ENCODE results near the gene FZD10. TPM values are rescaled to one million over a fixed set of nuclear protein-coding genes. Genes with fewer than 3 reads are reported as not detected.

The FZD10 gene, protein sequence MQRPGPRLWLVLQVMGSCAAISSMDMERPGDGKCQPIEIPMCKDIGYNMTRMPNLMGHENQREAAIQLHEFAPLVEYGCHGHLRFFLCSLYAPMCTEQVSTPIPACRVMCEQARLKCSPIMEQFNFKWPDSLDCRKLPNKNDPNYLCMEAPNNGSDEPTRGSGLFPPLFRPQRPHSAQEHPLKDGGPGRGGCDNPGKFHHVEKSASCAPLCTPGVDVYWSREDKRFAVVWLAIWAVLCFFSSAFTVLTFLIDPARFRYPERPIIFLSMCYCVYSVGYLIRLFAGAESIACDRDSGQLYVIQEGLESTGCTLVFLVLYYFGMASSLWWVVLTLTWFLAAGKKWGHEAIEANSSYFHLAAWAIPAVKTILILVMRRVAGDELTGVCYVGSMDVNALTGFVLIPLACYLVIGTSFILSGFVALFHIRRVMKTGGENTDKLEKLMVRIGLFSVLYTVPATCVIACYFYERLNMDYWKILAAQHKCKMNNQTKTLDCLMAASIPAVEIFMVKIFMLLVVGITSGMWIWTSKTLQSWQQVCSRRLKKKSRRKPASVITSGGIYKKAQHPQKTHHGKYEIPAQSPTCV
- under 0.01 TPM for total RNA-seq

DNA sequence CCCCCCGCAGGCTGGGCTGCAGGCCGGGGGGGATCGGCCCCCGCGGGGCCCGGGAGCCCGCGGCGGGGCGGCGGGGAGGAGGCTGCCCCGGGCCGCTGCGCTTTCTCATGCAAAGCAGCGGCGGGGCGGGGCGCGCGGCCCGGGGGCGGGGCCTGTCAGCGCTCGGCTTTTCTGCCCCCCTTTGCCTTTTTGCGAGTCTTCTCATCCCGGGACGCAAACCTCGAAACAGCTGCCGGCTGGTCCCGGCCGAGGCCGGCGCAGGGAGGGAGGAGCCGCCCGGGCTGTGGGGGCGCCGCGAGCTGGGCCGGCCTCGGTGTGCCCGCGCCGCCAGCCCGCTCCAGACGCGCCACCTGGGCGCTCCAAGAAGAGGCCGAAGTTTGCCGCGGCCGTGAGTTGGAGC is at the start of gene FZD10:
Gene FZD10 (plus strand): TSS at position 198 of the 400 bp plus-strand sequence. CDS start 479 bp downstream, outside the sequence.
- no peak for DNase-seq (ENCODE audit: low read depth in 2 of 3, low spot score in 2 of 3)

DNA sequence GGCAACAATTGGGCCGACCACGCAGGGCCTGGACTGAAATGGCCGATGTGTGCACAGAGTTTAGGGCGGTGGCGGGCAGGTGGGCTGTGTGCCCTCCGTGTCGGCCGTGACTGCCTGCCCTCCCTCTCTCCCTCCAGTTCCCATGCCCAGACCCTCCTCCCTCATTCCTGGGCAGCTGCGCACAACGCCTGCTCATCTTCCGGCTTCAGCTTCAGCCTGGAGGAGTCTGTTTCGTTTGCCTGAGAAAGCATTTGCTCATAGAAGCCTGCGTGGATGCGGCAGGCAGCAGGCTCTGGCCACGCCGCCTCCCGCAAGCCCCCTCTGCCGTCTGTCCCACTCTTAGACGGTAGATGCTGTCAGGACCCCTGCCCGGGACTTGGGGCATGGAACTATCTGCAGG is 47.3 kb upstream of the FZD10 start:
- DNase-seq (ENCODE audit: low read depth in 2 of 3, low spot score in 2 of 3) = no peak

DNA sequence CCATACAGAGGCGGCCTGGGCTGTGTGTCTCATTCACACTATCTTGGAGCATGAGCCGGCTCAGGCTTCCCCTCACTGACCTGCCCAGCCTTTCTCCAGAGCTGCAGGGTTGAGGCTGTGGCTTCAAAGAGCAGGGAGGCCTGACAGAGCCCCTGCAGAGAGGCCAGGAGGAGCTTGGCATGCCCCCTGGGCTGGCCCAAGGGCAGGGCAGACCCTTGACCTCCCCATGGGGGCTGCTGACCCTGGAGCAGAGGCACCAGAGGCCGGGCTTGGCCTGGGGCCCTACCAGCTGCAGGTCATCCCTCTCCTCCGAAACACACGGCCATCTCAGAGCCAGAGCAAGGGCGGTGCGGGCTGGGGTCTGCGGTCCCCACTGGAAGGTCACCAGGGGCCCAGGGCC is 46.6 kb upstream of the FZD10 start:
- DNase-seq (ENCODE audit: low read depth in 2 of 3, low spot score in 2 of 3) = no peak

DNA sequence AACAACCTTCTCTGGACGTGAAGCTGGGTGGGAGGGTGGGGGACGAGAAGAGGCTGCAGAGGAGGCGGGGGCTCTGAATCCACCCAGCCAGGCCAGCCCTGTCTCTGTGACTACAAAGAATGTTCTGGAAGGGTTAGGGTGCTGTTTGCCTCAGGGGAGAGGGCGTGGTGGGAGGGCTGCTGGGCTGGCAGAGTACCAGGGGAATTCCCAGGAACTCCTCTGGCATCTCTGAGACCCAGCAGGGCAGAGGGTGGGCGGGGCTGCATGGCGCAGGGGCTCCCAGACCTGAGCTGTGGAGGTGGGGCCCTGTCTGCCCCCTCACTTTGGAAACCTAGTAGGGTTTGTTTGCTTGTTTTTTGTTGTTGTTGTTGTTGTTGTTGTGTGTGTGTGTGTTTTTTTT is 45.5 kb upstream of the FZD10 start:
- DNase-seq (ENCODE audit: low read depth in 2 of 3, low spot score in 2 of 3) = no peak

DNA sequence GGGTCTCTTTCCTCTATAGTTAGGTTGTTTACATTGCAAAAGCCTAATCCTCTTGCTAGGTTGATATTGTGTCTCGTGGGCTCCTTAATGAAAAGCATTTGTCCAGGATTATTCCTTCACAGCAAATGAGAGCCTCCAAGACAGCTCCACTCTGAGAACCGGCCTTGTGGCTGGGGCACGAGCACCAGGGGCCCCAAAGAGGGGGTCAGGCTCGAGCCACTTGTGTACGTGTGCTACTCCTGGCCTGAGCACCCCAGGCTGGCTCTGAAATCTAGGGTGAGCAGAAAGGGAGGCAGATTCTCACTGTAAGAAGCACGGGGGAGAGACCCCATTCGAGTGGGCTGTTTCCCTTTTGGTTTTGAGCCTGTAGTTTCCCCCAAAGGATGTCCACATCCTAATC is 45.0 kb upstream of the FZD10 start:
- no peak for DNase-seq (ENCODE audit: low read depth in 2 of 3, low spot score in 2 of 3)

DNA sequence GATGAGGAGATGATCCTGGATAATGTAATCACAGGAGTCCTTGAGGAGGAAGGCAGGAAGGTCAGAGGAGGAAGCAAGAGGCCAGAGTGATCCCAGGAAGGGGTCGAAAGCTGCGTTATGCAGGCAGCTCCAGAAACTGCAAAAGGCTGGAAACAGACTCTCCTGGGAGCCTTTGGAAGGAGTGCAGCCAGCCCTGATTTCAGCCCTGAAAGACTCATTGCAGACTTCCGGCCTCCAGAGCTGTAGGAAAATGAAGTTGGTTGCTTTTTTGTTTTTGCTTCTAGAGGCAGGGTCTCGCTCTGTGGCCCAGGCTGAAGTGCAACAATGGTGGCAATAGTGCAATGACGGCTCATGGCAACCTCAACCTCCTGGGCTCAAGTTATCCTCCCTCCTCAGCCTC is 44.6 kb upstream of the FZD10 start:
- DNase-seq (ENCODE audit: low read depth in 2 of 3, low spot score in 2 of 3) = no peak

DNA sequence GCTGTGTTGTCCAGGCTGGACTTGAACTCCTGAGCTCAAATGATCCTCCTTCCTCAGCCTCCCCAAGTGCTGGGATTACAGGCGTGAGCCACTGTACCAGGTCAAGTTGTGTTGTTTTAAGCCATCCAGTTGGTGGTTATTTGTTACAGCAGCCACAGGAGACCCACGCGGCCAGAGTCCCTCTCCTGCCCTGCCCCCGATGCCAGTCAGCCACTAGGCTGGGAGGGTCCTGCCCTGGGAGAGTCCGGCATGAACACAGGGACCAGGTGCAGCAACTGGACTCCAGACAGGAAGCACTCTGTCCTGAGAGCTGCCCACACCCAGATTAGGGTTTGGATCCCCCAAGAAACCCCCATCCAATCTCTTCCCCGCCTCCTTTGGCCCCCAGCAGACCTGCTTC is 44.1 kb upstream of the FZD10 start:
- DNase-seq (ENCODE audit: low read depth in 2 of 3, low spot score in 2 of 3) = no peak

DNA sequence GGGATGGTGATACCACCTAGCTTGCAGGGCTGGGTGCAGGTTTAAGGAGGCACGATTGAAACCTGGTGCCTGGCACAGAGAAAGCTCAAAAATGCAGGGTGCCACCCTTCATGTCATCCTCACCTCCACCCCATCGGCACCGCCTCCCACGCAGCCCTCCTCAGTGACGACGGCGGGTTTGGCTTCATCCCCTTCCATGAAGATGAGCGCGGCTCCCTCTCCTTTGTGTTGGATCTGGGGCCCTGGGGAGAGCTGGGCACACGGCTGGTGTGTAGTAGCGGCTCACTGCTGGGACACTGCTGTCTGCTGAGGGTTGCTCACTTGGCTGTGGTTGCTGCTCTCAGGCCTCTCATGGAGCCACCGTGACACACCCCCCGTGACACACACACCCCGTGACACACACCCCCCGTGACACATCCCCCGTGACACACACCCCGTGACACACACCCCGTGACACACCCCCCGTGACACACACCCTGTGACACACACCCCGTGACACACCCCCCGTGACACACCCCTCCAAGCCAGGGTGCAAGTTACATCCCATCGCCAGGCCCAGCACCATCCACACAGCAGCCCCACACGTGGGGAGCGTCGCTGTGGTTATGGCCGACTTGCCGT is 42.9 kb upstream of the FZD10 start:
- DNase-seq (ENCODE audit: low read depth in 2 of 3, low spot score in 2 of 3) = no peak

DNA sequence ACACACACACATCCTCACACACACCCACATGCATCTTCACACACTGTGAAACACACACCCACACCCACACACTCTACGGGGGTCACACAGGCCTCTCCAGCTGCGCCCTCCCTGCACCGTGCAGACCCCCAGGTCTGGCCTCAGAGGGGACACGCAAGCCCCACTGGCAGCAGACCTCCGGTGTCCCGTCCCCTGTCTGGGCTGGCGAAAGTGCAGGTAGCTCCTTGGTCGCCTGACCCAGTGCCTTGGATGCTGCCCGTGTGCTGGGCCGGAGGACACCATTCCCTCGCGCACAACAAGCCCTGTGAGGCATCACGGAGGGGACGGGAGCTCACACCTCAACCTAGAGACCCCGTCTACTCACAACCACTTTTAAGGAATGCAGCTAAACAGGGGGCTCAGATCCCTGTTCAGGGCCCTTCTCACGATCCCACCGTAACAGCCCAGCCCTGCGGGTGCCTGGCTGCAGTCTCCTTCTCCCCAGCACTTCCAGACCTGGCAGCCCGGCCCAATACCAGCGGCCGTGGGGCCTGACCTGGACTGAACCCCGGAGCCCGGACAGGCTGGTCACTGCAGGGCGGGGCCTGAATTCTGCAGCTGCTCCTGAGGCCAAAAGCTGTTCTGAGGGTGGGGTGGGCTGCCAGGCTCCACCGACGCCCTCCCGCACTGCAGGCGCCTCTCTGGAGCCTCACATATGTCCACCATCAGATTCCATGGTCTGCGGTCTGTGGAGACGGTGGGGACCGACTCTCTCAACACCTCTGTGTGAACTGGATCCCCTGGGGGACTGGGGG is 42.1 kb upstream of the FZD10 start:
- DNase-seq (ENCODE audit: low read depth in 2 of 3, low spot score in 2 of 3) = no peak

DNA sequence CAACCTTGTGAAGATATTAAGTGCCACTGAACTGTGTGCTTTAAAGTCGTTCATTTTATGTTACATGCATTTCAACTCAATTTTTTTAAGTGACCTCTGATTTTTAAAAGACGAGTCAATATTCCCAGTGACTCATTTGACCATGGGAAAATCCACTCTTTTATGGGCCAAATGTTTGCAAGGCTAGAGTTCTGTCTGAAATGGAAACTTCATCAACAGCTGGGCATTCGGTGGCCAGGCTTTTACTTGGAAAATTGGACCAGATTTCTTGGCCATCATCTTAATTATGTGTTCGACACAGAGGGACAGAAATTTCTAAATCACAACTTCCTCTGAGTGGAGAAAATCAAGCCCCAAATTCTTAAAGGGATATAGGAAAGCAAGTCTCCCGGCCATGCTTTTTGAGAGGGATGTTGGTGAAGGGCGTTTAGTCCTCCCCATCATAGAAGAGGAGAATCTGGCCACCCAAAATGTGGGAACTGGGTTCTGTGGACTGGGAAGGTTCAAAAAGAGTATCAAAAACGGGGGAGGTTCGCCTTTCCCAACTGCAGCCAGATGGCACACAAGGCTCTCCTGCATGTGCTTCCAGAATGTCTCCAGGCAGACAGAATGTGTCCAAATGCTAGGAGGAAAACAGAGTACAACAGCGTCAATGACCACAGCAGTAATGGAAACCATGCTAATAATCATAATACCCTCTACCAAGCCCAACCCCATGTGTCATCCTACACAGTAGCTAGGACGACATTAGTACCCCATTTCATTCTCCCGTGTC is 40.9 kb upstream of the FZD10 start:
- no peak for DNase-seq (ENCODE audit: low read depth in 2 of 3, low spot score in 2 of 3)

DNA sequence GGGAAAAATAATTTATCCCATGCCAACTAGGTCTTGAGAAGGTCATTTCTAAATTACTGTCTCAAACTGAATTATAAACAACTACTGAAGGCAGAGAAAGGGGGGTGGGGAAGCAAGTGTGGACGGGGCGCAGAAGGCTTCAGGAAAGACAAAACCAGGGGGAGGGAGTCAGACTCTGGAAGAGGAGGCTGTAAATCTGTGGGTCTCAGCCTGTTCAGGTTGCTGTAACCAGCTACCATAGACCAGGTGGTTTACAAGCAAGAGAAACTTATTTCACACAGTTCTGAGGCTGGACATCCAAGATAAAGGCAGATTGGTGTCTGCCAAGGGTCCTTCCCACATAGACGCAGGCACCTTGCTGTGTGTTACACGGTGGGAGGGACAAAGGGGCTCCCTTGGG is 39.9 kb upstream of the FZD10 start:
- DNase-seq (ENCODE audit: low read depth in 2 of 3, low spot score in 2 of 3) = no peak

DNA sequence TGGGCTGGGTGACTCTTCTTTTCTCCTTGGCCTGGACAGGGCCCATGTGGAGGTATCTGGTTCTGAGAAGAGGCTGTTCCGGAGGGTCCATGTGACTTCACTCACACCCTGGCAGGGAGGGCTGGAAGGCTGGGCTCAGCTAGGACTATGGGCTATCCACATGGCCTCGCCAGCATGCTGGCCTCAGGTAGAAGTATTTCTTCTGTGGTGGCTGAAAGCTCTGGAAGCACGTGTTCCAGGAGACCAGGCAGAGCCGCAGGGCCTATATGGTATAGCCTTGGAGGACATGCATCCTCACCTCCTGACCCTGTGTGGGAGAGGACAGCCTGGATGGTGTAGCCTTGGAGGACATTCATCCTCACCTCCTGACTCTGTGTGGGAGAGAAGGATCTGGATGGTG is 38.2 kb upstream of the FZD10 start:
- no peak for DNase-seq (ENCODE audit: low read depth in 2 of 3, low spot score in 2 of 3)

DNA sequence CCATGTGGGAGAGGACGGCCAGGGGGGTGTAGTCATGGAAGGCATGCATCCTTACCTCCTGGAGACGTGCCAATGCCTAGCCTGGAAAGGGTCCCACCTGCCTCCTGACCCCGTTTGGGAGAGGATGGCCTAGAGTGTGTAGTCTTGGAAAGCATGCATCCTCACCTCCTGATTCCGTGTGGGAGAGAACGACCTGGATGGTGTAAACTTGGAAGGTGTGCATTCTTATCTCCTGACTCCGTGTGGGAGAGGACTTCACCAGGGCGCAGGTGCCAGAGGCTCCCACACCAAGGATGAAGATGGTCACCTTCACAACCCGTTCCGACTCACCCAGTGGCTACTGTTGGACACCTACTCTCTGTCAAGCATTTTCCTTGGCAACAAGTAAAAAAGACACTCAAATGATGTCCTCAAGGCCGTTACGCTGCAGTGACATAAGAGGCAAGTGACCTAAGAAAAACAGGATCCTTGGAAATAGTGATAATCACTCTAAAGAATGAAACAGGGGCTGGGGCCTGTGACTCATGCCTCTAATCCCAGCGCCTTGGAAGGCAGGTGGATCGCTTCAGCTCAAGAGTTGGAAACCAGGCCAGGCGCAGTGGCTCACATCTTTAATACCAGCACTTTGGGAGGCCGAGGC is 37.5 kb upstream of the FZD10 start:
- no peak for DNase-seq (ENCODE audit: low read depth in 2 of 3, low spot score in 2 of 3)

DNA sequence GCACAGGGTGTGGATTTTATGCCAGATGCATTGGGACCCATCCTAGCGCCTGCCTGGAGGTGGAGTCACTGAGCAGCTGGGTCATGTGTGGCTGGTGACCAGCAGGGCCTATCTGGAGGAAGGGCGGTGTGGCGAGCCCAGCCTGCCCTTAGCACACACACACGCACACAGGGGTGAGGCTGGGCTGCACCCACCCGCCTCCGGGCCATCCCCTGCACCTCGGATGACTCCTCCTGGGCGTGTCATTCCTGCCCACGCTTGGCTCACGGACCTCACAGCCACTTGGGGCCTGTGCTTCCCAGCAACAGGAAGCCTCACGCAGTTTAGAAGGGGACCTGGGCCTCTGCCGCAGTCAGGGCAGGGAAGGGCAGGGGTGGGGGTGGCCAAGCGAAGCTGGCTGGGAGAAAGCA is 36.2 kb upstream of the FZD10 start:
- no peak for DNase-seq (ENCODE audit: low read depth in 2 of 3, low spot score in 2 of 3)

DNA sequence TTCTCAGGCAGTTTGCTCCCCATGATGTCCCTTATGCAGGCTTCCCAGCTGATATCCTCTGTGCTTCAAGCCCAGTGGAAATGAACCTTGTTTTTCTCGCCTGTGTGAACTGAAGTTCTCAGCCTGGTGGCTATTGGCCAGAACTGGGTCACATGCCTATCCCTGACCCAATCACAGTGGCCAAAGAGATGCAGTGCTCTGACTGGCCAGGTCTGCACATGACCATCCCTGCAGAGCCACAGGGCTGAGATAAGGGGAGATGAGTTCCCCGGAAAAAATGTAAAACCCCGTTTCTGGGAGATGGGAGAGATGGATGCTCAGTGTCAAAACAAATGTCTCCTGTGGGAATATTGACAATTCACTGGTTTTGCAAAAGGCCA is 34.7 kb upstream of the FZD10 start:
- DNase-seq (ENCODE audit: low read depth in 2 of 3, low spot score in 2 of 3) = no peak

DNA sequence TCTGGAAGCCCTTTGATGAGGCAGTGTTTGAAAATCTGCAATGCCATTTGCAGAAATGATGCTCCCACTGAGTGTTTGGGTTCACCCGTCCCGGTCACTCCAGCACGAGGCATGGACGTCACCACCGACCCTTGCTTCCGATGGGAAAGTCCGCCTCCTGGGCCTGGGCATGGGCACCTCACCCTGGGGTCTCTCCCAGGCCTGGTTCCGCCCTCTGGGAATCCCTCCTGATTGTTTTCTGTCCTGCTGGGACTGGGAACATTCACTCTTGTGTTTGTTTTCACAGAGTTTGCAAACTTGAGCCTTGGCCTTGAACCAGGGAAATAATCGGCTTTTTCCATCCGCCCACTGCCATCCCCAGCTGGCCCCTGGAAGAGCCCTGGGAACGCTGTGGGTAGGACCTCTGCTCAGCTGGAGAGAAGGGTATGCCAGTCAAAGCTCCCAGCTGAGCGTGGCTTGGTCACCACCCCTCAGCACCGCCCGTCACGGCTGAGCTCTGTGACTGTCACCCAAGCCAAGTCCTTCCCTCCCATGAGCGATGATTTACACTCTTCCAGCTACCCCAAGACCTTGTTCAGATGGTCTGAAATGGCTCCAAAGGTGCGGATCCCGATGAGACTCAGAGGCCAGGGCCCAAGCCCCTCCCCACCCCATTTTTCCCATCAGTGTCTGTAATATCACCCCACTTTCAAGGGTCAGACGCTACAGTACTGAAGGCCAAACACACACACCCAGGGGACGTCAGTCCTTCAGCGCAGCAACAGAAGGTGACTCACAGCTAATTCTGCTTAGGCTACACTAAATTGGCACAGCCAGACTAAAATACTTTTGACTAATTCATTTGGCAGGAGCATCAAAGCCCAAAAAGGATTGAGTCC is 34.1 kb upstream of the FZD10 start:
- no peak for DNase-seq (ENCODE audit: low read depth in 2 of 3, low spot score in 2 of 3)

DNA sequence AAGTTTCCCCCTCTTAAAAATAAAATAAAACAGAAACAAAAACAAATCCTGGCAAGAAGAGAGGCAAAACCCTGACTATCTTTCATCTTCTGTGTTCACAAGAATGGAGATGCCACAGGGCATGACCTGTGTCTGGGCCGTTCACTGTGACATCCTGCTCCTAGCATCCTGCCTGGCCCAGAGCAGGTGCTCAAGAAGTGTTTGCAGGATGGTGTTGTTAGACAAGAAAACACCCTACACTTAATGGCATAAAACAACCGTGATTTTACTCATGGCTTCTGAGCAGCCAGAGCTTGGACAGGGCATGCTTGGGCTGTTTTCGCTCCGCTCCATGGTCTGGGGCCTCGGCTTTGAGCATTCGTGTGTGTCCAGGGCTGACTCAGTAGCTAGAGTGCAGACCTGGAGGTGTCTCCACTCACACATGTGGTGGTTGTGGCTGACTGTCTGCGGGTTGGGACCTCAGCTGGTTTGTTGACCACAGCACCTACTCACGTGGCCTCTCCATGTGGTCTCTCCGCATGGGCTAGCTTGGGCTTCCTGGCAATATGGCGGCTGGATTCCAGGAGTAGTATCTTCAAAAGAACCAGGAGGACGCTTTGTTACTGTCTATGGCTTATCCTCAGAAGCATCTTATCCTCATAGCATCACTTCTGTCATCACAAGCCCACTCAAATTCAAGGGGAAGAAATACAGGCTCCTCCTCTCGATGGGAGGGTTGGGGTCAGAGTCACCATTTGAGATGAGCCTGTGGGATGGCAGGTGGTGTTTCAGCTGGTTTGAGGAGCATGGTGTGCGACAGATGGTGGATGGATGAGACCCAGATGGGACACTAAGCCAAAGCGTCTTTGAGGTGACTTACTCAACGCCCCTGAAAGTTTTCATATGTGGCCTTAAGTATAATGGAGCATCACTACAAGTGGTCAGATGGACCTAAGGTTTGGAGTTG is 33.2 kb upstream of the FZD10 start:
- no peak for DNase-seq (ENCODE audit: low read depth in 2 of 3, low spot score in 2 of 3)

DNA sequence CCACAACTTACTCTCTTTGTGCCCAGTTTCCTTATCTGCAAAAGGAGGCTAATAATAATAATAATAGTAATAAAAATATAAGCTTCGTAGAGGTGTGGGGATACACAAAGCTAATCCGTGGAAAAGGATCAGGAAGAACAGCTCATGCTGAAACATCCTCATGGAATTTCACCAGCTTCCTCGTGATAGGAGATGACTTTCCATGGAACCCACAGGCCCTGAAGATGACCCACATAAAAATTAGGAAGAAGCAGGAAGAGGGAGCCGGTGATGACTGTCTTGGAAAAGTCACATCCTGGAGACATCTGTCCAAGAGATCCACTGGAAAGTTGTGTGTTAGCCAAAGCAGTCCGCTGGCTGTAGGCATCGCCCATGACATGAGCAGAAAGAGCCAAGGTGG is 31.9 kb upstream of the FZD10 start:
- DNase-seq (ENCODE audit: low read depth in 2 of 3, low spot score in 2 of 3) = no peak

Measured in hematopoietic multipotent progenitor cell (in vitro differentiated cells).